ENCODE results near the gene LIN9. TPM values are rescaled to one million over a fixed set of nuclear protein-coding genes. Genes with fewer than 3 reads are reported as not detected.

Gene LIN9
- total and polyA plus RNA-seq, 2 of the 13 experiments (the other 11 are each of a cell fraction or from before 2014, with no cell fraction given): 3.0 to 10.0 TPM

GRCh38 chr1:226308723-226309397, at the start of gene LIN9 (continued):
- no peak for TF ChIP-seq ZNF230 (CRISPR knock-in tag; IDR thresholded peaks at IDR 0.05)
- TF ChIP-seq ZNF143 (CRISPR knock-in tag; IDR thresholded peaks at IDR 0.05): peak; percentile 88
- TF ChIP-seq ATF4 (CRISPR knock-in tag; IDR thresholded peaks at IDR 0.05): peak in 1 of 2 experiments; percentile 83; a peak in 2 of 4 replicates
- TF ChIP-seq ZNF160 (CRISPR knock-in tag; IDR thresholded peaks at IDR 0.05): peak; percentile 78; the same call in 1 of the 2 replicates
- TF ChIP-seq ZBTB44 (CRISPR knock-in tag; IDR thresholded peaks at IDR 0.05): no peak
- TF ChIP-seq GTF3A (CRISPR knock-in tag; conservative IDR thresholded peaks at IDR 0.05): no peak
- TF ChIP-seq ZMYM2 (CRISPR knock-in tag; IDR thresholded peaks at IDR 0.05): no peak
- peak; percentile 46; the same call in 1 of the 2 replicates for TF ChIP-seq ZNF713 (CRISPR knock-in tag; IDR thresholded peaks at IDR 0.05)
- no peak for TF ChIP-seq FOXM1 (CRISPR knock-in tag; IDR thresholded peaks at IDR 0.05)
- TF ChIP-seq SNAPC5 (CRISPR knock-in tag; IDR thresholded peaks at IDR 0.05; ENCODE audit: borderline replicate concordance): peak; percentile 94
- TF ChIP-seq SIN3B (IDR thresholded peaks at IDR 0.05; ENCODE audit: low read length): peak; percentile 96
- TF ChIP-seq POGK (CRISPR knock-in tag; conservative IDR thresholded peaks at IDR 0.05): peak; percentile 97
- TF ChIP-seq HNF1A (IDR thresholded peaks at IDR 0.05; ENCODE audit: low read depth): no peak
- TF ChIP-seq HNF1A (CRISPR knock-in tag; IDR thresholded peaks at IDR 0.05; ENCODE audit: borderline replicate concordance): peak; percentile 43; the same call in 1 of the 2 replicates
- no peak for TF ChIP-seq HNRNPUL1 (IDR thresholded peaks at IDR 0.05; ENCODE audit: low read depth, low read length)
- 0 out of 2 replicates have a peak, but pooled peaks have one; percentile 6 for TF ChIP-seq SALL2 (CRISPR knock-in tag; IDR thresholded peaks at IDR 0.05)
- no peak for TF ChIP-seq NFRKB (IDR thresholded peaks at IDR 0.05)
- no peak for TF ChIP-seq RELA (CRISPR knock-in tag; IDR thresholded peaks at IDR 0.05)
- no peak for TF ChIP-seq ZNF788 (CRISPR knock-in tag; IDR thresholded peaks at IDR 0.05; ENCODE audit: borderline replicate concordance)
- TF ChIP-seq ZNF280B (CRISPR knock-in tag; IDR thresholded peaks at IDR 0.05; ENCODE audit: borderline replicate concordance): no peak
